ENCODE results near the gene LINGO4.

The LINGO4 gene

GRCh38 chr1:151759241-151759640, 46.0 kb downstream of the LINGO4 start:
- no peak for TF ChIP-seq CTCF (IDR thresholded peaks at IDR 0.05; ENCODE audit: borderline replicate concordance, extremely low read depth, low read length, poor library complexity, severe bottlenecking)
- TF ChIP-seq EZH2 (IDR thresholded peaks at IDR 0.05; ENCODE audit: borderline replicate concordance, low read depth, low read length, severe bottlenecking): no peak
- Histone ChIP-seq H3K4me3 (ENCODE audit: low read depth in 1 of 2, low read length in 2 of 2) (no peak overlapping the region), H3K9me3 (ENCODE audit: insufficient read depth, low read length, severe bottlenecking) (no peaks in the 10 kb centered on the region), H3K27ac (ENCODE audit: low read length) (no peak overlapping the region), H4K20me1 (ENCODE audit: insufficient read depth, low read length) (no peaks in the 10 kb centered on the region), H2AFZ (ENCODE audit: low read depth, low read length) (no peak overlapping the region), H3K79me2 (ENCODE audit: insufficient read depth, low read length) (peaks cover 27% of the 10 kb centered on the region), H3K4me2 (ENCODE audit: insufficient read depth, low read length) (no peak overlapping the region), H3K4me1 (ENCODE audit: insufficient read depth, low read length) (peaks cover 21% of the 10 kb centered on the region), H3K36me3 (ENCODE audit: insufficient read depth, low read length) (peaks cover 51% of the 10 kb centered on the region), H3K9ac (ENCODE audit: low read depth, low read length) (no peak overlapping the region), H3K27me3 (ENCODE audit: insufficient read depth, low read length, poor library complexity) (no peaks in the 10 kb centered on the region)
- ATAC-seq (ENCODE audit: insufficient read depth, low read depth) (no peak), DNase-seq (no peak)

- H3K9me3 ChIP-seq (ENCODE audit: insufficient read depth, low read length, severe bottlenecking): no peaks in the 10 kb centered on the region
- ATAC-seq (ENCODE audit: insufficient read depth, low read depth) (no peak), DNase-seq (no peak)
- no peaks in the 10 kb centered on the region for H3K4me1 ChIP-seq (ENCODE audit: insufficient read depth, low read length)
- no peaks in the 10 kb centered on the region for H3K27me3 ChIP-seq (ENCODE audit: insufficient read depth, low read length, poor library complexity)
- no peak overlapping the region for H2AFZ ChIP-seq (ENCODE audit: low read depth, low read length)
- no peaks in the 10 kb centered on the region for H3K79me2 ChIP-seq (ENCODE audit: insufficient read depth, low read length)
- TF ChIP-seq EZH2 (IDR thresholded peaks at IDR 0.05; ENCODE audit: borderline replicate concordance, low read depth, low read length, severe bottlenecking) (no peak), CTCF (IDR thresholded peaks at IDR 0.05; ENCODE audit: borderline replicate concordance, extremely low read depth, low read length, poor library complexity, severe bottlenecking) (no peak)
- H3K36me3 ChIP-seq (ENCODE audit: insufficient read depth, low read length): peaks cover 40% of the 10 kb centered on the region
- no peaks in the 10 kb centered on the region for H4K20me1 ChIP-seq (ENCODE audit: insufficient read depth, low read length)
- no peak overlapping the region for H3K4me2 ChIP-seq (ENCODE audit: insufficient read depth, low read length)
- no peak overlapping the region for H3K27ac ChIP-seq (ENCODE audit: low read length)
- H3K4me3 ChIP-seq (ENCODE audit: low read depth in 1 of 2, low read length in 2 of 2): no peak overlapping the region
- H3K9ac ChIP-seq (ENCODE audit: low read depth, low read length): no peak overlapping the region
These were observed 48.9 kb downstream of the LINGO4 start for GRCh38 chr1:151756291-151756690.

Measured in DND-41 (cell line).